Left ventricle myocardium inferior (tissue), 1 donor: ENCODE measurements around the gene SBDS. TPM values are rescaled to one million over a fixed set of nuclear protein-coding genes. Genes with fewer than 3 reads are reported as not detected.

Experiments used
- DNase-seq: peaks from one replicate; pipeline ENCODE4 v3.0.0-alpha.2; 2020
- H3K27ac ChIP-seq: fragments of 200-600 bp; replicated peaks from 2 replicates; pipeline ENCODE4 v1.8.0; 2021
- H3K27me3 ChIP-seq: fragments of 200-600 bp; 2 replicates; pipeline ENCODE4 v1.8.0; 2021; ENCODE audit warnings: low read depth
- H3K36me3 ChIP-seq: fragments of 200-600 bp; 2 replicates; pipeline ENCODE4 v1.8.0; 2021
- H3K4me1 ChIP-seq: fragments of 200-600 bp; 2 replicates; pipeline ENCODE4 v1.8.0; 2021
- H3K4me3 ChIP-seq: fragments of 200-600 bp; 2 replicates; pipeline ENCODE4 v1.8.0; 2021; ENCODE audit warnings: mild to moderate bottlenecking, moderate library complexity
- H3K9me3 ChIP-seq: fragments of 200-600 bp; replicated peaks from 2 replicates; pipeline ENCODE4 v1.8.0; 2021
- CTCF ChIP-seq: fragments of 200-600 bp; IDR thresholded peaks from 2 replicates; pipeline ENCODE4 v1.8.0; 2021; ENCODE audit warnings: antibody characterized with exemption, mild to moderate bottlenecking, borderline replicate concordance
- intact Hi-C: fragments of 100-400 bp; cut with micrococcal nuclease; formaldehyde crosslinking; loops from one replicate; pipeline ENCODE4 v1.11.0; 2022
- total RNA-seq: library from RNA; stranded (reverse); fragmentation: NEBNext Ultra II Directional; extraction: Animal tissue kit (Norgen Biotek cat#: 25700); gene quantifications from one replicate; pipeline ENCODE4 v1.2.1, GENCODE V29; 2021
- donor health status: DM: no; HTN: yes; CAD: no; lungs with severe emphysema.

The SBDS gene
- total RNA-seq, 1 donor from 2014 or later = 211 TPM

GRCh38 chr7:66937940-66938339 is 57.4 kb downstream of the SBDS start:
- H3K4me1 ChIP-seq = peaks cover 11% of the 10 kb centered on the region
- intact Hi-C loops = no loop called here
- DNase-seq = no peak
- no peak overlapping the region for H3K27ac ChIP-seq
- no peak overlapping the region for H3K4me3 ChIP-seq
- peaks cover 7% of the 10 kb centered on the region for H3K9me3 ChIP-seq
- no peak for TF ChIP-seq CTCF
- no peaks in the 10 kb centered on the region for H3K27me3 ChIP-seq
- H3K36me3 ChIP-seq = peaks cover 19% of the 10 kb centered on the region

Other genes starting within 250 kb of the SBDS start
- gene TMEM248, start 74.4 kb downstream of the SBDS start, total RNA-seq = 41.4 TPM
- 11.1 TPM for gene TYW1, start 1.2 kb upstream of the SBDS start, total RNA-seq